H9 (cell line): ENCODE data around the gene MRAP. TPM values are rescaled to one million over a fixed set of nuclear protein-coding genes. Genes with fewer than 3 reads are reported as not detected.

ENCODE experiments used
- DNase-seq: peaks from one replicate; pipeline ENCODE4 v3.0.0-alpha.2; 2017
- H2AFZ ChIP-seq: one replicate; pipeline ENCODE4 v1.6.1; 2013; ENCODE audit warnings: mild to moderate bottlenecking, low read length, control low read depth, moderate library complexity
- H2AK5ac ChIP-seq: 2 replicates; pipeline ENCODE4 v1.6.1; 2013; ENCODE audit warnings: low read length, control low read depth, mixed read lengths; ENCODE audit not compliant: insufficient read length
- H2BK120ac ChIP-seq: one replicate; pipeline ENCODE4 v1.6.1; 2013; ENCODE audit warnings: low read depth, mild to moderate bottlenecking, low read length, control low read depth, inconsistent platforms; ENCODE audit not compliant: poor library complexity, severe bottlenecking
- H2BK12ac ChIP-seq: 2 replicates; pipeline ENCODE4 v1.6.1; 2013; ENCODE audit warnings: low read length, control low read depth, mixed read lengths, low read depth; ENCODE audit not compliant: insufficient read length
- H2BK15ac ChIP-seq: 2 replicates; pipeline ENCODE4 v1.6.1; 2013; ENCODE audit warnings: low read depth, low read length, control low read depth
- H2BK20ac ChIP-seq: one replicate; pipeline ENCODE4 v1.6.1; 2013; ENCODE audit warnings: low read depth, mild to moderate bottlenecking, low read length, control low read depth, inconsistent platforms; ENCODE audit not compliant: poor library complexity, severe bottlenecking
- H2BK5ac ChIP-seq: 2 replicates; pipeline ENCODE4 v1.6.1; 2013; ENCODE audit warnings: low read length, control low read depth, mixed read lengths; ENCODE audit not compliant: insufficient read length
- H3K14ac ChIP-seq: 2 replicates; pipeline ENCODE4 v1.6.1; 2013; ENCODE audit warnings: low read length, control low read depth; ENCODE audit not compliant: insufficient read depth
- H3K18ac ChIP-seq: 2 replicates; pipeline ENCODE4 v1.6.1; 2013; ENCODE audit warnings: low read depth, mild to moderate bottlenecking, mixed read lengths, low read length, control low read depth; ENCODE audit not compliant: insufficient read length
- H3K23ac ChIP-seq: 2 replicates; pipeline ENCODE4 v1.6.1; 2013; ENCODE audit warnings: low read length, control low read depth, mixed read lengths, low read depth; ENCODE audit not compliant: insufficient read length
- H3K23me2 ChIP-seq: 2 replicates; pipeline ENCODE4 v1.6.1; 2013; ENCODE audit warnings: low read depth, mild to moderate bottlenecking, mixed read lengths, low read length, control low read depth; ENCODE audit not compliant: insufficient read length, poor library complexity, severe bottlenecking
- H3K27ac ChIP-seq: 2 replicates; pipeline ENCODE4 v1.5.1; 2013; ENCODE audit warnings: low read length, control low read depth, mixed read lengths, low read depth; ENCODE audit not compliant: insufficient read length
- H3K27me3 ChIP-seq: 2 replicates; pipeline ENCODE4 v1.6.1; 2013; ENCODE audit warnings: low read length, control low read depth, inconsistent platforms; ENCODE audit not compliant: insufficient read depth
- H3K4ac ChIP-seq: 2 replicates; pipeline ENCODE4 v1.6.1; 2013; ENCODE audit warnings: low read depth, mild to moderate bottlenecking, control low read depth, inconsistent platforms, low read length, moderate library complexity
- H3K4me1 ChIP-seq: 2 replicates; pipeline ENCODE4 v1.6.1; 2013; ENCODE audit warnings: low read length, control low read depth, inconsistent platforms; ENCODE audit not compliant: insufficient read depth
- H3K4me2 ChIP-seq: 2 replicates; pipeline ENCODE4 v1.6.1; 2013; ENCODE audit warnings: low read length, control low read depth, mixed read lengths; ENCODE audit not compliant: insufficient read length, insufficient read depth
- H3K56ac ChIP-seq: 2 replicates; pipeline ENCODE4 v1.6.1; 2013; ENCODE audit warnings: low read depth, mild to moderate bottlenecking, mixed read lengths, low read length, control low read depth; ENCODE audit not compliant: insufficient read length
- H3K79me1 ChIP-seq: 2 replicates; pipeline ENCODE4 v1.6.1; 2013; ENCODE audit warnings: low read depth, mild to moderate bottlenecking, moderate library complexity, low read length, control low read depth, inconsistent platforms; ENCODE audit not compliant: insufficient read depth, poor library complexity, severe bottlenecking
- H3K79me2 ChIP-seq: 2 replicates; pipeline ENCODE4 v1.6.1; 2013; ENCODE audit warnings: low read length, control low read depth, inconsistent platforms; ENCODE audit not compliant: insufficient read depth
- H3K9ac ChIP-seq: 2 replicates; pipeline ENCODE4 v1.6.1; 2013; ENCODE audit warnings: low read length, control low read depth, mixed read lengths; ENCODE audit not compliant: insufficient read length; ENCODE audit errors: extremely low read depth
- H3K9me3 ChIP-seq: one replicate; pipeline ENCODE4 v1.6.1; 2013; ENCODE audit warnings: low read depth, low read length, inconsistent platforms; ENCODE audit not compliant: control insufficient read depth
- H3T11ph ChIP-seq: one replicate; pipeline ENCODE4 v1.6.1; 2013; ENCODE audit warnings: mild to moderate bottlenecking, low read length, control low read depth, inconsistent platforms
- H4K20me1 ChIP-seq: one replicate; pipeline ENCODE4 v1.6.1; 2013; ENCODE audit not compliant: control insufficient read depth, insufficient read length, insufficient read depth
- H4K5ac ChIP-seq: 2 replicates; pipeline ENCODE4 v1.6.1; 2013; ENCODE audit warnings: low read depth, mild to moderate bottlenecking, mixed read lengths, low read length, control low read depth; ENCODE audit not compliant: insufficient read length
- H4K8ac ChIP-seq: replicated peaks from 2 replicates; pipeline ENCODE4 v1.6.1; 2013; ENCODE audit warnings: low read length, control low read depth, mixed read lengths, low read depth; ENCODE audit not compliant: insufficient read length
- H4K91ac ChIP-seq: 2 replicates; pipeline ENCODE4 v1.6.1; 2013; ENCODE audit warnings: low read depth, mild to moderate bottlenecking, moderate library complexity, mixed read lengths, low read length, control low read depth; ENCODE audit not compliant: insufficient read length
- H3K27ac Mint-ChIP-seq, 3 experiments: 2 replicates in 2 of 3; 3 replicates in 1 of 3; pipeline ENCODE4 v1.8.0; 2020 to 2021; ENCODE audit warnings: mixed read lengths in 3 of 3, mild to moderate bottlenecking in 1 of 3, moderate library complexity in 1 of 3
- H3K27me3 Mint-ChIP-seq: 2 replicates; pipeline ENCODE4 v1.8.0; 2021; ENCODE audit warnings: low read depth, mild to moderate bottlenecking, moderate library complexity, mixed read lengths
- H3K36me3 Mint-ChIP-seq, 3 experiments: 2 replicates in 2 of 3; 3 replicates in 1 of 3; pipeline ENCODE4 v1.8.0; 2020 to 2021; ENCODE audit warnings: low read depth in 3 of 3, mixed read lengths in 3 of 3; ENCODE audit not compliant: insufficient read depth in 1 of 3
- H3K4me1 Mint-ChIP-seq, 2 experiments: 2 replicates each; pipeline ENCODE4 v1.8.0; 2020; ENCODE audit warnings: mixed read lengths in 2 of 2
- H3K4me3 Mint-ChIP-seq, 2 experiments: 2 replicates in 1 of 2; 3 replicates in 1 of 2; pipeline ENCODE4 v1.8.0; 2020 to 2021; ENCODE audit warnings: mild to moderate bottlenecking in 2 of 2, mixed read lengths in 2 of 2, moderate library complexity in 1 of 2
- H3K9me3 Mint-ChIP-seq, 2 experiments: 2 replicates in 1 of 2; 3 replicates in 1 of 2; pipeline ENCODE4 v1.8.0; 2020; ENCODE audit warnings: mild to moderate bottlenecking in 2 of 2, mixed read lengths in 2 of 2, moderate library complexity in 1 of 2
- WGBS: extraction: QIAGEN DNeasy Blood & Tissue Kit; methylation state at CpG from one replicate; pipeline ENCODE4 v1.1.7; 2013; ENCODE audit warnings: missing lambda C conversion rate, low lambda C conversion rate, mixed read lengths; ENCODE audit not compliant: insufficient read length; ENCODE audit errors: extremely low coverage; 5-methylcytosine and 5-hydroxymethylcytosine counted together
- total RNA-seq: library from RNA; stranded (reverse); gene quantifications from 2 replicates; pipeline ENCODE4 v1.2.1, GENCODE V29; 2021
- TF ChIP-seq, protein P1 (sequence below): fragments of 200-600 bp; sonication (generic); conservative IDR thresholded peaks from 3 replicates; pipeline ENCODE4 v1.8.0; 2021; ENCODE audit warnings: antibody characterized with exemption, mild to moderate bottlenecking

MRAP gene
- total RNA-seq, 1 experiment from 2014 or later: not detected

- TF ChIP-seq, protein P1, sequence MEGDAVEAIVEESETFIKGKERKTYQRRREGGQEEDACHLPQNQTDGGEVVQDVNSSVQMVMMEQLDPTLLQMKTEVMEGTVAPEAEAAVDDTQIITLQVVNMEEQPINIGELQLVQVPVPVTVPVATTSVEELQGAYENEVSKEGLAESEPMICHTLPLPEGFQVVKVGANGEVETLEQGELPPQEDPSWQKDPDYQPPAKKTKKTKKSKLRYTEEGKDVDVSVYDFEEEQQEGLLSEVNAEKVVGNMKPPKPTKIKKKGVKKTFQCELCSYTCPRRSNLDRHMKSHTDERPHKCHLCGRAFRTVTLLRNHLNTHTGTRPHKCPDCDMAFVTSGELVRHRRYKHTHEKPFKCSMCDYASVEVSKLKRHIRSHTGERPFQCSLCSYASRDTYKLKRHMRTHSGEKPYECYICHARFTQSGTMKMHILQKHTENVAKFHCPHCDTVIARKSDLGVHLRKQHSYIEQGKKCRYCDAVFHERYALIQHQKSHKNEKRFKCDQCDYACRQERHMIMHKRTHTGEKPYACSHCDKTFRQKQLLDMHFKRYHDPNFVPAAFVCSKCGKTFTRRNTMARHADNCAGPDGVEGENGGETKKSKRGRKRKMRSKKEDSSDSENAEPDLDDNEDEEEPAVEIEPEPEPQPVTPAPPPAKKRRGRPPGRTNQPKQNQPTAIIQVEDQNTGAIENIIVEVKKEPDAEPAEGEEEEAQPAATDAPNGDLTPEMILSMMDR: no peak
- Histone ChIP-seq H3K79me2 (no peaks in the 10 kb centered on the region), H3K23me2 (no peaks in the 10 kb centered on the region), H2AK5ac (no peak overlapping the region), H4K91ac (no peak overlapping the region), H2BK12ac (no peak overlapping the region), H2BK15ac (no peak overlapping the region), H4K5ac (no peak overlapping the region), H3K79me1 (no peaks in the 10 kb centered on the region), H3T11ph (no peak overlapping the region), H3K4me1 (no peaks in the 10 kb centered on the region), H2AFZ (no peak overlapping the region), H4K20me1 (no peaks in the 10 kb centered on the region), H3K23ac (no peak overlapping the region), H3K4me2 (no peak overlapping the region), H2BK5ac (no peak overlapping the region), H3K56ac (no peak overlapping the region), H3K18ac (no peak overlapping the region), H3K14ac (no peak overlapping the region), H3K9ac (no peak overlapping the region), H2BK20ac (no peak overlapping the region), H3K4ac (no peak overlapping the region), H3K27me3 (no peaks in the 10 kb centered on the region), H3K27ac (no peak overlapping the region), H4K8ac (no peak overlapping the region), H3K9me3 (no peaks in the 10 kb centered on the region), H2BK120ac (no peak overlapping the region)
- no peaks in the 10 kb centered on the region for H3K9me3 Mint-ChIP-seq
- H3K4me3 Mint-ChIP-seq: no peak overlapping the region
- H3K27ac Mint-ChIP-seq: 0 out of 7 replicates have a peak overlapping the region, but pooled peaks of 1 of the 3 experiments have one; percentile 66
- DNase-seq: no peak
- no peaks in the 10 kb centered on the region for H3K4me1 Mint-ChIP-seq
- WGBS: no CpG with 5 or more reads among the region's 10 CpGs
- peaks cover 52 to 94% (median 94%) of the 10 kb centered on the region in 3 experiments for H3K36me3 Mint-ChIP-seq
- no peaks in the 10 kb centered on the region for H3K27me3 Mint-ChIP-seq
Measured at GRCh38 chr21:32322676-32323075, 24.0 kb downstream of the MRAP start.
